ENCODE results near the gene WDR27.

- TF ChIP-seq ZNF24 (IDR thresholded peaks at IDR 0.05), result no peak
- no peak for TF ChIP-seq ZNF622 (IDR thresholded peaks at IDR 0.05)
- TF ChIP-seq ETV6 (conservative IDR thresholded peaks at IDR 0.05 in 1 of 2, IDR thresholded peaks at IDR 0.05 in 1 of 2; ENCODE audit: borderline replicate concordance in 1 of 2, low read depth in 1 of 2), result no peak
- no peak for TF ChIP-seq YY1 (IDR thresholded peaks at IDR 0.05; ENCODE audit: low read depth, low read length)
- TF ChIP-seq CREM (IDR thresholded peaks at IDR 0.05; ENCODE audit: low read depth), result no peak
- TF ChIP-seq CTCF (IDR thresholded peaks at IDR 0.05 in 2 of 3, conservative IDR thresholded peaks at IDR 0.05 in 1 of 3; ENCODE audit: control insufficient read depth in 2 of 3, extremely low read depth in 1 of 3, insufficient read depth in 1 of 3, low read depth in 3 of 3, low read length in 3 of 3), result no peak
- no peak for TF ChIP-seq MAX (IDR thresholded peaks at IDR 0.05; ENCODE audit: low read depth, low read length)
- no peak for TF ChIP-seq NBN (IDR thresholded peaks at IDR 0.05)
- no peak for TF ChIP-seq REST (IDR thresholded peaks at IDR 0.05; ENCODE audit: low read depth, low read length)
- TF ChIP-seq GABPA (IDR thresholded peaks at IDR 0.05; ENCODE audit: low read depth), result no peak
Observed at GRCh38 chr6:169407325-169407724, 294.5 kb downstream of the WDR27 start.
